ENCODE measurements around the gene MSRB3.

- no peak for TF ChIP-seq CTCF (IDR thresholded peaks at IDR 0.05; ENCODE audit: insufficient read depth, low read length, poor library complexity, severe bottlenecking)
- no peak for TF ChIP-seq EZH2phosphoT487 (conservative IDR thresholded peaks at IDR 0.05; ENCODE audit: low read length)
Observed at GRCh38 chr12:65430006-65430405, 151.5 kb downstream of the MSRB3 start.
